H9 (cell line): ENCODE results near the gene CASP5. TPM values are rescaled to one million over a fixed set of nuclear protein-coding genes. Genes with fewer than 3 reads are reported as not detected.

ENCODE experiments used
- DNase-seq: peaks from one replicate; pipeline ENCODE4 v3.0.0-alpha.2; 2017
- H2AFZ ChIP-seq: one replicate; pipeline ENCODE4 v1.6.1; 2013; ENCODE audit warnings: mild to moderate bottlenecking, low read length, control low read depth, moderate library complexity
- H2AK5ac ChIP-seq: 2 replicates; pipeline ENCODE4 v1.6.1; 2013; ENCODE audit warnings: low read length, control low read depth, mixed read lengths; ENCODE audit not compliant: insufficient read length
- H2BK120ac ChIP-seq: one replicate; pipeline ENCODE4 v1.6.1; 2013; ENCODE audit warnings: low read depth, mild to moderate bottlenecking, low read length, control low read depth, inconsistent platforms; ENCODE audit not compliant: poor library complexity, severe bottlenecking
- H2BK12ac ChIP-seq: 2 replicates; pipeline ENCODE4 v1.6.1; 2013; ENCODE audit warnings: low read length, control low read depth, mixed read lengths, low read depth; ENCODE audit not compliant: insufficient read length
- H2BK15ac ChIP-seq: 2 replicates; pipeline ENCODE4 v1.6.1; 2013; ENCODE audit warnings: low read depth, low read length, control low read depth
- H2BK20ac ChIP-seq: one replicate; pipeline ENCODE4 v1.6.1; 2013; ENCODE audit warnings: low read depth, mild to moderate bottlenecking, low read length, control low read depth, inconsistent platforms; ENCODE audit not compliant: poor library complexity, severe bottlenecking
- H2BK5ac ChIP-seq: 2 replicates; pipeline ENCODE4 v1.6.1; 2013; ENCODE audit warnings: low read length, control low read depth, mixed read lengths; ENCODE audit not compliant: insufficient read length
- H3K14ac ChIP-seq: 2 replicates; pipeline ENCODE4 v1.6.1; 2013; ENCODE audit warnings: low read length, control low read depth; ENCODE audit not compliant: insufficient read depth
- H3K18ac ChIP-seq: 2 replicates; pipeline ENCODE4 v1.6.1; 2013; ENCODE audit warnings: low read depth, mild to moderate bottlenecking, mixed read lengths, low read length, control low read depth; ENCODE audit not compliant: insufficient read length
- H3K23ac ChIP-seq: 2 replicates; pipeline ENCODE4 v1.6.1; 2013; ENCODE audit warnings: low read length, control low read depth, mixed read lengths, low read depth; ENCODE audit not compliant: insufficient read length
- H3K23me2 ChIP-seq: 2 replicates; pipeline ENCODE4 v1.6.1; 2013; ENCODE audit warnings: low read depth, mild to moderate bottlenecking, mixed read lengths, low read length, control low read depth; ENCODE audit not compliant: insufficient read length, poor library complexity, severe bottlenecking
- H3K27ac ChIP-seq: 2 replicates; pipeline ENCODE4 v1.5.1; 2013; ENCODE audit warnings: low read length, control low read depth, mixed read lengths, low read depth; ENCODE audit not compliant: insufficient read length
- H3K27me3 ChIP-seq: 2 replicates; pipeline ENCODE4 v1.6.1; 2013; ENCODE audit warnings: low read length, control low read depth, inconsistent platforms; ENCODE audit not compliant: insufficient read depth
- H3K4ac ChIP-seq: 2 replicates; pipeline ENCODE4 v1.6.1; 2013; ENCODE audit warnings: low read depth, mild to moderate bottlenecking, control low read depth, inconsistent platforms, low read length, moderate library complexity
- H3K4me1 ChIP-seq: 2 replicates; pipeline ENCODE4 v1.6.1; 2013; ENCODE audit warnings: low read length, control low read depth, inconsistent platforms; ENCODE audit not compliant: insufficient read depth
- H3K4me2 ChIP-seq: 2 replicates; pipeline ENCODE4 v1.6.1; 2013; ENCODE audit warnings: low read length, control low read depth, mixed read lengths; ENCODE audit not compliant: insufficient read length, insufficient read depth
- H3K56ac ChIP-seq: 2 replicates; pipeline ENCODE4 v1.6.1; 2013; ENCODE audit warnings: low read depth, mild to moderate bottlenecking, mixed read lengths, low read length, control low read depth; ENCODE audit not compliant: insufficient read length
- H3K79me1 ChIP-seq: 2 replicates; pipeline ENCODE4 v1.6.1; 2013; ENCODE audit warnings: low read depth, mild to moderate bottlenecking, moderate library complexity, low read length, control low read depth, inconsistent platforms; ENCODE audit not compliant: insufficient read depth, poor library complexity, severe bottlenecking
- H3K79me2 ChIP-seq: 2 replicates; pipeline ENCODE4 v1.6.1; 2013; ENCODE audit warnings: low read length, control low read depth, inconsistent platforms; ENCODE audit not compliant: insufficient read depth
- H3K9ac ChIP-seq: 2 replicates; pipeline ENCODE4 v1.6.1; 2013; ENCODE audit warnings: low read length, control low read depth, mixed read lengths; ENCODE audit not compliant: insufficient read length; ENCODE audit errors: extremely low read depth
- H3K9me3 ChIP-seq: one replicate; pipeline ENCODE4 v1.6.1; 2013; ENCODE audit warnings: low read depth, low read length, inconsistent platforms; ENCODE audit not compliant: control insufficient read depth
- H3T11ph ChIP-seq: one replicate; pipeline ENCODE4 v1.6.1; 2013; ENCODE audit warnings: mild to moderate bottlenecking, low read length, control low read depth, inconsistent platforms
- H4K20me1 ChIP-seq: one replicate; pipeline ENCODE4 v1.6.1; 2013; ENCODE audit not compliant: control insufficient read depth, insufficient read length, insufficient read depth
- H4K5ac ChIP-seq: 2 replicates; pipeline ENCODE4 v1.6.1; 2013; ENCODE audit warnings: low read depth, mild to moderate bottlenecking, mixed read lengths, low read length, control low read depth; ENCODE audit not compliant: insufficient read length
- H4K8ac ChIP-seq: replicated peaks from 2 replicates; pipeline ENCODE4 v1.6.1; 2013; ENCODE audit warnings: low read length, control low read depth, mixed read lengths, low read depth; ENCODE audit not compliant: insufficient read length
- H4K91ac ChIP-seq: 2 replicates; pipeline ENCODE4 v1.6.1; 2013; ENCODE audit warnings: low read depth, mild to moderate bottlenecking, moderate library complexity, mixed read lengths, low read length, control low read depth; ENCODE audit not compliant: insufficient read length
- H3K27ac Mint-ChIP-seq, 3 experiments: 2 replicates in 2 of 3; 3 replicates in 1 of 3; pipeline ENCODE4 v1.8.0; 2020 to 2021; ENCODE audit warnings: mixed read lengths in 3 of 3, mild to moderate bottlenecking in 1 of 3, moderate library complexity in 1 of 3
- H3K27me3 Mint-ChIP-seq: 2 replicates; pipeline ENCODE4 v1.8.0; 2021; ENCODE audit warnings: low read depth, mild to moderate bottlenecking, moderate library complexity, mixed read lengths
- H3K36me3 Mint-ChIP-seq, 3 experiments: 2 replicates in 2 of 3; 3 replicates in 1 of 3; pipeline ENCODE4 v1.8.0; 2020 to 2021; ENCODE audit warnings: low read depth in 3 of 3, mixed read lengths in 3 of 3; ENCODE audit not compliant: insufficient read depth in 1 of 3
- H3K4me1 Mint-ChIP-seq, 2 experiments: 2 replicates each; pipeline ENCODE4 v1.8.0; 2020; ENCODE audit warnings: mixed read lengths in 2 of 2
- H3K4me3 Mint-ChIP-seq, 2 experiments: 2 replicates in 1 of 2; 3 replicates in 1 of 2; pipeline ENCODE4 v1.8.0; 2020 to 2021; ENCODE audit warnings: mild to moderate bottlenecking in 2 of 2, mixed read lengths in 2 of 2, moderate library complexity in 1 of 2
- H3K9me3 Mint-ChIP-seq, 2 experiments: 2 replicates in 1 of 2; 3 replicates in 1 of 2; pipeline ENCODE4 v1.8.0; 2020; ENCODE audit warnings: mild to moderate bottlenecking in 2 of 2, mixed read lengths in 2 of 2, moderate library complexity in 1 of 2
- CTCF ChIP-seq: fragments of 200-600 bp; sonication (generic); conservative IDR thresholded peaks from 3 replicates; pipeline ENCODE4 v1.8.0; 2021; ENCODE audit warnings: antibody characterized with exemption, mild to moderate bottlenecking
- WGBS: extraction: QIAGEN DNeasy Blood & Tissue Kit; methylation state at CpG from one replicate; pipeline ENCODE4 v1.1.7; 2013; ENCODE audit warnings: missing lambda C conversion rate, low lambda C conversion rate, mixed read lengths; ENCODE audit not compliant: insufficient read length; ENCODE audit errors: extremely low coverage; 5-methylcytosine and 5-hydroxymethylcytosine counted together
- total RNA-seq: library from RNA; stranded (reverse); gene quantifications from 2 replicates; pipeline ENCODE4 v1.2.1, GENCODE V29; 2021

Gene CASP5
- total RNA-seq, 1 experiment from 2014 or later: not detected

DNA sequence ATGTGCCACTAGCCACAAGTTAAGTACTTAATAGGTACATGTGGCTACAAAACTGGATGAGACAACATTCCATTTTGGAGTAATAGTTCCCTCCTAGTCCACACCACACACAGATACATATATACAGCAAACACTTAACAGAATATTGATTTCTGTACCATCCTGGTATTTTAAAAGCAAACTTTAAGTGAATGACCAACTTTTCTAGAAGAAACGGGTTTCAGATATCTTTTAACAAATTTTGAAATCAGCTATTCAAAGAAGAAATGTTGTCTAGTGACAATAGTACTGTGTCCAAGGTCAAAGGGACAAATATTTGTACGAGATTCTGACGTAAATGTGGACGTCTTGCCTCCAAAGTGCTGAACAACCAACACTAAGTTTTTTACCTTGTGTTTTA, 34.5 kb upstream of the CASP5 start:
- no peak overlapping the region for H4K8ac ChIP-seq
- no CpG with 5 or more reads among the region's 4 CpGs for WGBS
- H3K9ac ChIP-seq: no peak overlapping the region
- H4K91ac ChIP-seq: no peak overlapping the region
- no peak overlapping the region for H3K4ac ChIP-seq
- no peak overlapping the region for H3T11ph ChIP-seq
- H2AFZ ChIP-seq: no peak overlapping the region
- no peak overlapping the region for H2BK5ac ChIP-seq
- H3K23me2 ChIP-seq: no peaks in the 10 kb centered on the region
- H3K14ac ChIP-seq: no peak overlapping the region
- no peaks in the 10 kb centered on the region for H3K79me2 ChIP-seq
- no peak overlapping the region for H2AK5ac ChIP-seq
- Mint-ChIP-seq H3K9me3 (no peaks in the 10 kb centered on the region), H3K27ac (no peak overlapping the region), H3K27me3 (no peaks in the 10 kb centered on the region), H3K36me3 (no peaks in the 10 kb centered on the region), H3K4me3 (no peak overlapping the region), H3K4me1 (no peaks in the 10 kb centered on the region)
- no peak overlapping the region for H2BK15ac ChIP-seq
- no peak overlapping the region for H2BK120ac ChIP-seq
- no peak overlapping the region for H3K56ac ChIP-seq
- H2BK12ac ChIP-seq: no peak overlapping the region
- H3K79me1 ChIP-seq: no peaks in the 10 kb centered on the region
- H3K4me2 ChIP-seq: no peak overlapping the region
- DNase-seq: no peak
- H3K9me3 ChIP-seq: no peaks in the 10 kb centered on the region
- no peak overlapping the region for H4K5ac ChIP-seq
- no peak overlapping the region for H3K27ac ChIP-seq
- H3K18ac ChIP-seq: no peak overlapping the region
- no peak overlapping the region for H2BK20ac ChIP-seq
- no peaks in the 10 kb centered on the region for H3K4me1 ChIP-seq
- no peaks in the 10 kb centered on the region for H3K27me3 ChIP-seq
- H3K23ac ChIP-seq: no peak overlapping the region
- TF ChIP-seq CTCF: no peak
- H4K20me1 ChIP-seq: no peaks in the 10 kb centered on the region
